Stimulated activated CD4-positive, alpha-beta T cell treated with anti-CD3 and anti-CD28 coated beads, Interleukin-2, amount 100 ng/mL, for 48 hours (primary cell): Measurements from ENCODE around the gene MMS22L.
A peak's percentile ranks its signal among the peaks of the same experiment; 100 is the strongest.
"Not testable (repeated sequence)": the region's sequence is repeated elsewhere in the genome, so short reads cannot be mapped to it uniquely, and the experiment has no call there.

Experiments
- DNase-seq, 2 donors: peaks; one replicate each; pipeline ENCODE4 v3.0.0-alpha.2; 2020

The MMS22L gene

GRCh38 chr6:97218912-97219311 lies 64.1 kb downstream of the MMS22L start:
- DNase-seq = no peak

GRCh38 chr6:97215157-97215769 lies 67.8 kb downstream of the MMS22L start:
- no peak for DNase-seq

- DNase-seq = no peak
Observed at GRCh38 chr6:97214671-97215070, 68.3 kb downstream of the MMS22L start.

- DNase-seq = no peak
Observed at GRCh38 chr6:97207383-97207782, 75.6 kb downstream of the MMS22L start.

GRCh38 chr6:97205966-97206365 lies 77.0 kb downstream of the MMS22L start:
- no peak for DNase-seq

- DNase-seq = no peak
Observed at GRCh38 chr6:97203343-97203742, 79.7 kb downstream of the MMS22L start.

- no peak for DNase-seq
Observed at GRCh38 chr6:97198046-97198565, 84.9 kb downstream of the MMS22L start.

GRCh38 chr6:97195117-97195516 lies 87.9 kb downstream of the MMS22L start:
- DNase-seq = no peak

GRCh38 chr6:97189767-97190166 lies 93.2 kb downstream of the MMS22L start:
- no peak for DNase-seq

GRCh38 chr6:97187951-97188350 lies 95.1 kb downstream of the MMS22L start:
- DNase-seq = no peak

- peak; percentile 57 to 59 for DNase-seq
Observed at GRCh38 chr6:97186416-97186999, 96.5 kb downstream of the MMS22L start.

GRCh38 chr6:97177905-97178304 lies 105.1 kb downstream of the MMS22L start:
- no peak for DNase-seq

- no peak for DNase-seq
Observed at GRCh38 chr6:97176468-97176867, 106.5 kb downstream of the MMS22L start.

- no peak for DNase-seq
Observed at GRCh38 chr6:97175806-97176205, 107.2 kb downstream of the MMS22L start.

- DNase-seq = no peak
Observed at GRCh38 chr6:97174471-97174870, 108.5 kb downstream of the MMS22L start.

- no peak for DNase-seq
Observed at GRCh38 chr6:97160280-97160679, 122.7 kb downstream of the MMS22L start.

- not testable (repeated sequence) for DNase-seq
Observed at GRCh38 chr6:97155447-97155846, 127.6 kb downstream of the MMS22L start.

GRCh38 chr6:97154015-97154414 lies 129.0 kb downstream of the MMS22L start:
- no peak for DNase-seq

- DNase-seq = no peak
Observed at GRCh38 chr6:97151601-97152000, 131.4 kb downstream of the MMS22L start.

- no peak for DNase-seq
Observed at GRCh38 chr6:97150932-97151331, 132.1 kb downstream of the MMS22L start.

- DNase-seq = no peak
Observed at GRCh38 chr6:97147421-97147820, 135.6 kb downstream of the MMS22L start.

GRCh38 chr6:97145691-97146090 lies 137.3 kb downstream of the MMS22L start:
- DNase-seq = no peak

GRCh38 chr6:97141756-97142155 lies 141.3 kb downstream of the MMS22L start:
- no peak for DNase-seq

- DNase-seq = no peak
Observed at GRCh38 chr6:97138581-97138980, 144.4 kb downstream of the MMS22L start.
